HG03139 (cell line): ENCODE results near the gene MBD3L2B.

Experiments
- ATAC-seq: cut with Tn5 transposase; IDR thresholded peaks from one replicate; pipeline ENCODE4 v1.9.1; 2021; ENCODE audit not compliant: unreplicated experiment

MBD3L2B gene

DNA sequence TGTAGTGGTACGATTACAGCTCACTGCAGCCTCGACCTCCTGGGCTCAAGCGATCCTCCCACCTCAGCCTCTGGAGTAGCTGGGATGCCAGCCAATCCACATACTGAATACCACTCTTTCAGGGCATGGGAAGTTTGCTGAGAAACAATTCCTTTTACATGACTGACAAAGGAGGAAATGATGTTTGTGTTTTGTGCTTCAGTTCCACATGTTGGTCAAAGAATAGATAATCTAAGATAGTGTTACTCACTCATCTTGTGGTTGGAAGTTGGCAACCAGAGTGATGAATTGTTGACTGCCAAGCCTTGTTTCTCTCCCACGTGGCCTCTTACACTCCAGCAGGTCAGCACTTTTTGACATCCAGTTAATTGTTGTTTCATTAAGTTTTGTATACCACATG lies 7.6 kb downstream of the MBD3L2B start:
- ATAC-seq: no peak

DNA sequence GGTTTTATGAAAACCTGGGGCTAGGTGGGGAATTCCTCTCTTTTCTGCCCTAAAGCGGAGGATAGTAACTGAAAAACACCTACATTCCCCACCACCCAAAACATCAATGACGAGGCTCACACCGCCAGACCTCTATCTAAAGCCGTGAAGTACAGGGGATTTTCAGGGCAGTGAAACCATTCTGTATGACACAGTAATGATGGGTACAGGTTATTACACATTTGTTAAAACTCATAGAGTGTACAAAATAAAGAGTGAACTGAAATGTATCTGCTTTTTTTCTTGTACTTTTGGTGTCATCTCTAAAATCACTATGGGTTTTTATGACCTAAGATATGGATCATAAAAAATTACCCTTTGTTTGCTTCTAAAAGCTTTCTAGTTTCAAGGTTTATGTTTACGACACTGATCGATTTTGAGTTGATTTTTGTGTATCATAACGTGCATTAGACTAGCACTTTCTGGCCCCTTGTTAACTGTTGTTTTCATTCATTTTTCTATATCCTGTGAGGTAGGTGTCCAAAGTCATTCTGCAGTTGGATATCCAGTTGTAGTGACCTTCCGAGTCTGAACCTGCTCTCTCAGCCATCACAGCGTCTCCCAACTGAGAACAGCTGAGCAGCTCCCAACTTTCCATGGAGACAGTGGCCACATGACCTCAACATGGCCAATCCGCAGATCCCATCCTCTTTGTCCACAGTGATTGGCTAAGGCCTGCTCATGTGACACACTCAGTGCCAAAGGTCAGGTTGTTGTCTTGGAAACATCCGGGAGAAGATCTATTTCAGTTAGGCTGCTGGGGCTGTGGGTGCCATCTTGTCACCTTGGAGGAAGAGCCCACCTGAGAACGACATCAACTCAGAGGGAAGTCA lies 10.3 kb downstream of the MBD3L2B start:
- ATAC-seq: no peak

GRCh38 chr19:7007859-7008258 lies 13.4 kb downstream of the MBD3L2B start:
- ATAC-seq: no peak

DNA sequence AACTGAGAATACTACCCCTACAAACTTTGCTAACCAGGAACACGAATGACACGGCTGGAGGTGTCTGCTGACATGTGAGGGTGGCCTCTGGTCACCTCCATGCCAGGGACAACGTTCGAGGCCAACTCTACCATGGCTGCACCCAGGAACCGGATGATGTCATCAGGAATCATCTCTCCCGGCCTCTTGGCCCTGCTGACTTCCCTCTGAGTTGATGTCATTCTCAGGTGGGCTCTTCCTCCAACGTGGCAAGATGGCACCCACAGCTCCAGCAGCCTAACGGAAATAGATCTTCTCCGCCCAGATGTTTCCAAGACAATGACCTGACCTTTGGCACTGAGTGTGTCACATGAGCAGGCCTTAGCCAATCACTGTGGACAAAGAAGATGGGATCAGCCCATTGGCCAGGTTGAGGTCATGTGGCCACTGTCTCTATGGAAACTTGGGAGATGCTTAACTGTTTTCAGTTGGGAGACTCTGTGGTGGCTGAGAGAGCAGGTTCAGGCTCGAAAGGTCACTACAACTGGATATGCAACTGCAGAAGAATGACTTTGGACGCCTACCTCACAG lies 15.0 kb downstream of the MBD3L2B start:
- ATAC-seq: no peak

GRCh38 chr19:7004313-7004931 lies 16.8 kb downstream of the MBD3L2B start:
- ATAC-seq: no peak

DNA sequence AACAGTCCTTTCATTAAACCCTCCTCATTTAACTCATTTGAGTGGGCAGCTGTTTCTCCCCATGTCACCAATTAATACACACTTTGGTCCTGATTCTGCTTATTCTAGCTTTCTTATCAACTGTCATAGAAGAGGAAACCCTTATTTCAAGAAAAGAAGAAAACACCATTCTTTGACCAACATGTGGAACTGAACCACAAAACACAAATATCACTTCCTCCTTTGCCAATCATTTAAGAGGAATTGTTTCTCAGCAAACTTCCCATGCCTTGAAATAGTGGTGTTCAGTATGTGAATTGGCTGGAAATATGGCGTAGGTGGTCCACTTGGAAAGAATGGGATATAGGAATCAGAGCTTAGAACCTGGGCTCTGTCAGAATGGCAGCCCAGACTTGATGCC lies 20.4 kb downstream of the MBD3L2B start:
- no peak for ATAC-seq

DNA sequence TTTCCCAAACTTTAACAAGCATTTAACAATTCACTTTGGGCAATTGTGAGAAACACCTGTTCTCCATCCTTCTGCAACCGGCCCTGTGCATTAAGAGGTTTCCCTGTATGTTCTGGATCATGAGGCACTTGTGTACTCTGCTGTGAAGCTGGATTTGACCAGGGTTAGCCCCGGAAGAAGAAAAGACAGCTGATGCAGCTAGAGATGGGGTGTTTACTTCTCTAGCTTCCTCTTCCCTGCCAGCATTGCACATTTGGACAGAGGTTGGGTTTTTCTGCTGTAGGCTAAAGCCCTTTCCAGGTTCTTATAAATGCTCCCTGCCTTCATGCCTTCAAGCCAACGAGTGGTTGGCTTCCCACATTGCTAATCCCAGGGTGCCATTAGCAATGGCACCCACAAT lies 20.9 kb downstream of the MBD3L2B start:
- ATAC-seq: no peak

DNA sequence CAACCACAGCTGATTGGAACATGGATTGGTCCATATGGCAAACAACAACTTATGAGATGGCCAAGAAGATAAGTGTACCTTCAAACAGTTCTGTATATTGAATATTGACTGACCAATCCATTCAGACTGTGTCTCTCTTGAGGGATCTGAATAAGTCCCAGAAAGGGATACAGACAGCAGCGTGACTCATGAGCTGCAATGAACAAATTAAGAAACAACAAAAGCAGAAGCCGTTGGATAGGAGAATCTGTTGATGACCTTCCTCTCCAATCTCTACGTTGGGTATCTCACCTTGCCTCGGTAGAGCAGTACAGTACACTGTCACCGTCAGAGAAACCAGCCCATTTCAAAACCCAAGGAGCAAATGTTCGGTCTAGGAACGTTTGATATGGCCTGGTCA lies 21.3 kb downstream of the MBD3L2B start:
- no peak for ATAC-seq

GRCh38 chr19:6997679-6998445 lies 23.4 kb downstream of the MBD3L2B start:
- no peak for ATAC-seq

GRCh38 chr19:6996810-6997209 lies 24.4 kb downstream of the MBD3L2B start:
- no peak for ATAC-seq

GRCh38 chr19:6995054-6995453 lies 26.2 kb downstream of the MBD3L2B start:
- ATAC-seq: no peak

DNA sequence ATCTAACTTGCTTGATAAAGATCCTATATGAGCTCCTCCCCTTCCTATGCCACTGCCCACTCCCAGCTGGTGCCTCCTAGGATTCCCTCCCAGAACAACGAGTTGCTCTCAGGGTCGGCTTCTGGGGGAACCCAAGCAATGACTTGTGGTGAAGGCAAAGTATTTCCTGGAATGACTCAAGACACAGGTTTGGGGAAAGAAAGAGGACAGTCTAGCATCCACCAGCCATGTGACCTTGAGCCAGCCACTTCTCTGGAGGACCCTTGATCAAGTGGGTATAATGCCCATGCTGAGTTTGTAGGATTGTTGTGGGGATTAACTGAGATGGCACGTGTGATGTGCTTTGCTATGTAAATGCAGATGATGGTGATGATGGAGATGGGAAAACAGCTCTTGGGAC lies 33.0 kb downstream of the MBD3L2B start:
- no peak for ATAC-seq

DNA sequence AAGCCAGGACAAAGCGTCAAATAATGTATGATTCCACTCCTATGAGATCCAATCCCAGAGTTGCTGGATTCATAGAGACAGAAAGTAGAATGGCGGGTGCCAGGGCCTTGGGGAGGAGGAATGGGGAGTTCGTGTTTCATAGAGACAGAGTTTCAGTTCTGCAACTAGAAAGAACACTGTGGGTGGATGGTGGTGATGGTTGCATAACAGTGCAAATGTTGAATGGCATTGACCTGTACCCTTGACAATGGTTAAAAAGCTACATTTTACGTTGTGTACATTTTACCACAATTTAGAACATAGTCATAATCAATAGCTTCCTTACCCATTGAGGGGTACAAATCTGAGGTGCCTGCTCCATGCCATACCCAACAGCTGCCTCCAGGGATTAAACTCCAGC lies 33.4 kb downstream of the MBD3L2B start:
- no peak for ATAC-seq

GRCh38 chr19:6983448-6983847 lies 37.8 kb downstream of the MBD3L2B start:
- no peak for ATAC-seq

DNA sequence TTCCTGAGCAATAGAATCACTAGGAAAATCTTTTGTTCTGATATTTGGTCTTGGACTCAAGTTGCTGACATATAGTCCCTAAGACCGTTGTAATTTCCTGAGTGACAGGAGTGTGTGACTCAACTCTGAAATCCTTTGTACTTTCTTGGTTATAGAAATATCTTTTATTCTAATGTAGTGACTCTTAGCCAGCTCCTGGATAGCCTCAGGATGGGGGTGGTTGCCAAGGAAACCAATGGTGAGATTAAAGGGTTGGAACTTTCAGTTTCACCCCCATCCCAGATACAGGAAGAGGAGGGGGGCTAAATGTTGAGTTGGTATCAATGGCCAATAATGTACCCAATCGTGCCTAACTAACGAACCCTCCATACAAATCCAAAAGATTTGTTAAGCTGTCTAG lies 41.8 kb downstream of the MBD3L2B start:
- ATAC-seq: no peak

- ATAC-seq: no peak
These were observed 45.0 kb downstream of the MBD3L2B start for GRCh38 chr19:6976197-6976596.

DNA sequence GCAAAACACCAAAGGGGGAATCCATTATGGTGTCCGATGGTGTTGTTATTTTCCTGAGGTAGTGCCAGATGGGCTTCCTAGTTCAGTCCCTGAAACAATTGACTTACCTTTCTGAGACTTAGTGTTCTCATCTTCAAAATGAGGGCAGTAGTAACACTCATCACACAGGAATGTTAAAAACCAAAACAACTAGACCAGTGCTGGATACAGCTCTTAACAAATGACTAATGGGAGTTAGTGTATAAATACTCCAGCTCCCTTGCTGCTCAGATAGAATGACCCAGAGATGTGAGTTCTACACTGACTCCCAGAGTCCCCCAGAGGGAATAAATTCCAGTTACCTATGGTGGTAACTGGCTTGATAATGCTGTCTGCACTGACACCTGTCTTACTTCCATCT lies 49.9 kb downstream of the MBD3L2B start:
- ATAC-seq: no peak

DNA sequence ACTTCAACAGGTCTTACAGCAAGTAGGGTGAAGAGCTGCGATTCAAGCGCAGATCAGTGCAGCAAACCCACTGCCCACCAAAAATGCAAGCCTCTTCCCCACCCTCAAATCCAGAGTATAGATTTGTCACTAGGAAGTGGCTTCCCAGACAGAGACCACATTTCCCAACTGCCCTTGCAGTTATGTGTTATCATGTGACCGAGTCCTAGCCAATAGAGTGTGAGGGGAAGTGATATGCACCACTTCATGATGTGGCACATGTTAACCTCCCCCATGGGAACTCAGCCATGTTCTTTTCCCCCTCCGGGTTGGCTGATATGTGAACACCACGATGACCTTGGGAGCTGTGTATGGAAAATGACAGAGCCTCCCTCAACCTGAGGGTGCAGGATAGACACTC lies 50.8 kb downstream of the MBD3L2B start:
- ATAC-seq: no peak

GRCh38 chr19:6970021-6970420 lies 51.2 kb downstream of the MBD3L2B start:
- no peak for ATAC-seq

DNA sequence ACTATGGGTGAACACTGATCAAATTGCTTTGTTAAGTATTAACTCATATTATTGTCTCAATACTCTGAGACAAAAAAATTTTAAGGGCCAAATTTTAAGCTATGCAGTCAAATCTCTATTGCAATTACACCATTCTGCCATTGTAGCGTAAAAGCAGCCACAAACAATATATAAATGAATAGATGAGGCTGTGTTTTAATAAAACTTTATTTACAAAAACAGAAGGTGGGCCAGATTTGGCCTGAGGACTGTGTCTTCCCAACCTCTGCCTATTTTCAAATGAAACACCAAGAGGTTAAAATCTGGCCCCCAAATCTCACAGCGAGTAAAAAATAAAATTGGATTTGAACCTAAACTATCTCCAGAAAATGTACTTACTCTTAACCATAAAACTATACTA lies 51.7 kb downstream of the MBD3L2B start:
- no peak for ATAC-seq
